SK-N-SH (cell line): Measurements from ENCODE around the gene OCSTAMP.

Experiments used
- EZH2phosphoT487 ChIP-seq: fragments of 200-600 bp; sonication (generic); IDR thresholded peaks from 2 replicates; pipeline ENCODE4 v1.6.1; 2017; ENCODE audit warnings: low read depth, mixed run types, mild to moderate bottlenecking, antibody characterized with exemption, moderate library complexity, borderline replicate concordance
- JUND ChIP-seq: IDR thresholded peaks from 2 replicates; pipeline ENCODE4 v1.4.0; 2012
- MAX ChIP-seq: IDR thresholded peaks from 2 replicates; pipeline ENCODE4 v1.4.0; 2012; ENCODE audit warnings: low read depth
- NFIC ChIP-seq: IDR thresholded peaks from 2 replicates; pipeline ENCODE4 v1.4.0; 2012; ENCODE audit warnings: borderline replicate concordance
- PBX3 ChIP-seq: IDR thresholded peaks from 2 replicates; pipeline ENCODE4; 2012
- POLR2AphosphoS5 ChIP-seq: IDR thresholded peaks from 2 replicates; pipeline ENCODE4 v1.6.1; 2012; ENCODE audit warnings: low read depth, low read length
- RAD21 ChIP-seq: IDR thresholded peaks from 2 replicates; pipeline ENCODE4 v1.6.1; 2012; ENCODE audit warnings: mild to moderate bottlenecking, low read length
- RFX5 ChIP-seq: IDR thresholded peaks from 2 replicates; pipeline ENCODE4 v1.6.1; 2012; ENCODE audit warnings: mild to moderate bottlenecking, improper control_type of control experiment, low read length
- YY1 ChIP-seq: IDR thresholded peaks from 2 replicates; pipeline ENCODE4 v1.4.0; 2012; ENCODE audit warnings: low read depth, mild to moderate bottlenecking
- TF ChIP-seq, protein P1 (sequence below): fragments of 200-600 bp; sonication (generic); IDR thresholded peaks from 2 replicates; pipeline ENCODE4 v1.6.1; 2017; ENCODE audit warnings: antibody characterized with exemption, mild to moderate bottlenecking, moderate library complexity

DNA sequence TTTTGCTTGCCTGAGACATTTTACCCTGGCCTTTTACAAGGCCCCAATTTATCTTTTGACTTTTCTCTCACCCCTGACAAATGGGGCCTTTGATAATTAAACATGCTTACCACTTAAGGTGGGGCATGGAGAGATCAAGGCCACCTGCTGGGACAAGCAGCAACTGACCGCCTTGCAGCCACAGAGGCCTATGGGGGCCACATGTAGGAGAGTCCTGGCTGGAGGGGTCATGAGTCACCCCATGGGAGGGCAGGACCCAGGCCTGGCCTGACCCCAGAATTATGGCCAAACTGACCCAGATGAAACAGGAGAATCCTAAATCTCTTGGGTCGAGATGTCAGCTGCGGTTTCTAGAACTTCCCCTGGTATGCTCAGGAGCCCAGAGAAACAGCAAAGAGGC, 8.5 kb upstream of the OCSTAMP start:
- TF ChIP-seq, protein P1, sequence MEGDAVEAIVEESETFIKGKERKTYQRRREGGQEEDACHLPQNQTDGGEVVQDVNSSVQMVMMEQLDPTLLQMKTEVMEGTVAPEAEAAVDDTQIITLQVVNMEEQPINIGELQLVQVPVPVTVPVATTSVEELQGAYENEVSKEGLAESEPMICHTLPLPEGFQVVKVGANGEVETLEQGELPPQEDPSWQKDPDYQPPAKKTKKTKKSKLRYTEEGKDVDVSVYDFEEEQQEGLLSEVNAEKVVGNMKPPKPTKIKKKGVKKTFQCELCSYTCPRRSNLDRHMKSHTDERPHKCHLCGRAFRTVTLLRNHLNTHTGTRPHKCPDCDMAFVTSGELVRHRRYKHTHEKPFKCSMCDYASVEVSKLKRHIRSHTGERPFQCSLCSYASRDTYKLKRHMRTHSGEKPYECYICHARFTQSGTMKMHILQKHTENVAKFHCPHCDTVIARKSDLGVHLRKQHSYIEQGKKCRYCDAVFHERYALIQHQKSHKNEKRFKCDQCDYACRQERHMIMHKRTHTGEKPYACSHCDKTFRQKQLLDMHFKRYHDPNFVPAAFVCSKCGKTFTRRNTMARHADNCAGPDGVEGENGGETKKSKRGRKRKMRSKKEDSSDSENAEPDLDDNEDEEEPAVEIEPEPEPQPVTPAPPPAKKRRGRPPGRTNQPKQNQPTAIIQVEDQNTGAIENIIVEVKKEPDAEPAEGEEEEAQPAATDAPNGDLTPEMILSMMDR, result no peak
- no peak for TF ChIP-seq POLR2AphosphoS5
- TF ChIP-seq RFX5, result no peak
- no peak for TF ChIP-seq RAD21
- TF ChIP-seq JUND, result no peak
- TF ChIP-seq EZH2phosphoT487, result no peak
- no peak for TF ChIP-seq MAX
- TF ChIP-seq PBX3, result no peak
- no peak for TF ChIP-seq NFIC
- TF ChIP-seq YY1, result no peak
